Esophagus muscularis mucosa (tissue), 4 donors: ENCODE data around the gene C9orf72. TPM values are rescaled to one million over a fixed set of nuclear protein-coding genes. Genes with fewer than 3 reads are reported as not detected.

ENCODE experiments used
- DNase-seq: peaks from one replicate; pipeline ENCODE4 v3.0.0-alpha.2; 2017; ENCODE audit errors: extremely low spot score
- H3K27ac ChIP-seq, 4 donors: fragments of 200-600 bp; sonication (generic); replicated peaks in 1 of 4; 1 replicate in 3 of 4; 2 replicates in 1 of 4; pipeline ENCODE4 v1.5.1; 2016 to 2019; ENCODE audit warnings: mild to moderate bottlenecking in 1 of 4
- H3K27me3 ChIP-seq, 4 donors: fragments of 200-600 bp; sonication (generic); one replicate each; pipeline versions ENCODE4 v1.5.1 to v1.6.0; 2016 to 2019
- H3K36me3 ChIP-seq, 4 donors: fragments of 200-600 bp; sonication (generic); one replicate each; pipeline ENCODE4 v1.5.1; 2016 to 2019
- H3K4me1 ChIP-seq, 4 donors: fragments of 200-600 bp; sonication (generic); one replicate each; pipeline ENCODE4 v1.5.1; 2016 to 2019
- H3K4me3 ChIP-seq, 4 donors: fragments of 200-600 bp; sonication (generic); 1 replicate in 2 of 4; 2 replicates in 2 of 4; pipeline ENCODE4 v1.5.1; 2016 to 2019; ENCODE audit warnings: mild to moderate bottlenecking in 4 of 4, moderate library complexity in 1 of 4
- H3K9me3 ChIP-seq, 4 donors: fragments of 200-600 bp; sonication (generic); 1 replicate in 3 of 4; 2 replicates in 1 of 4; pipeline ENCODE4 v1.5.1; 2016 to 2019
- EP300 ChIP-seq: sonication (generic); formaldehyde crosslinking; IDR thresholded peaks from one replicate; pipeline ENCODE4 v1.6.1; 2017; ENCODE audit warnings: antibody characterized with exemption
- POLR2A ChIP-seq: fragments of 450-650 bp; IDR thresholded peaks from one replicate; pipeline ENCODE4 v1.6.1; 2017; ENCODE audit warnings: antibody characterized with exemption, moderate library complexity, mild to moderate bottlenecking, low read depth
- POLR2AphosphoS5 ChIP-seq, 2 donors: sonication (generic); formaldehyde crosslinking; IDR thresholded peaks; one replicate each; pipeline ENCODE4 v1.6.1; 2017; ENCODE audit warnings: antibody characterized with exemption in 2 of 2
- WGBS: methylation state at CpG from one replicate; pipeline ENCODE4 v1.1.5; 2018; 5-methylcytosine and 5-hydroxymethylcytosine counted together
- intact Hi-C: fragments of 100-400 bp; cut with DNase I; formaldehyde crosslinking; loops from one replicate; pipeline ENCODE4 v1.15.1; 2023
- total RNA-seq, 4 donors: library from RNA; depleted of rRNA; stranded (reverse); fragments of >200 nt; gene quantifications; one replicate each; pipeline versions ENCODE4 v1.1.0 to v1.2.1, GENCODE V29; 2016
- TF ChIP-seq, protein P1 (sequence below), 3 experiments: fragments of 200-600 bp in 2 of 3; fragments of 450-650 bp in 1 of 3; sonication (generic) in 2 of 3; IDR thresholded peaks; one replicate each; pipeline ENCODE4 v1.5.1; 2017 to 2019; ENCODE audit warnings: antibody characterized with exemption in 3 of 3, mild to moderate bottlenecking in 2 of 3, moderate library complexity in 1 of 3

Gene C9orf72
- total RNA-seq, 4 donors from 2014 or later = 11.5 to 20.5 (median 14.6) TPM

DNA sequence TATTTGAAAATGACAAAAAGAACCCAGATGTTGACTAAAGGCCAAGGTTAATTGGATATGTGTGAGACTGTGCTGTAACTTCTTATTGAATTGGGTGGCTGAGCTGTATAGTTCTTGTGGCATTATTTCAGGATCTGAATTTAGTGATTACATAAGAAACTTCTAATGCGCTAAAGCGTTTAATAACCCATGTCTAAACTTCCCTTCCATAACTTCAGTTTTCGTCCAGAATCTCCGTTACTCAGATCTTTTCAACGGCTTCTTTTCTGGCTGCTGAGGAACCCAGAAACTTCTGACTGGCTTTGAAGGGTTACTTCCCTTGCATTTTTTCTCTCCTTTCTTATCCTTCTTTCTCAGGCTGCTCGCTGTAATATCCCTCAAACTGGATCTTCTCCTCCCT lies 28.1 kb upstream of the C9orf72 start:
- no peak overlapping the region for H3K4me3 ChIP-seq
- H3K4me1 ChIP-seq = no peaks in the 10 kb centered on the region
- H3K27ac ChIP-seq = no peak overlapping the region
- intact Hi-C loops = no loop called here
- H3K9me3 ChIP-seq = no peaks in the 10 kb centered on the region
- H3K27me3 ChIP-seq = no peaks in the 10 kb centered on the region
- TF ChIP-seq POLR2A (no peak), POLR2AphosphoS5 (IDR thresholded peaks at IDR 0.05) (no peak), EP300 (no peak)
- TF ChIP-seq, protein P1, sequence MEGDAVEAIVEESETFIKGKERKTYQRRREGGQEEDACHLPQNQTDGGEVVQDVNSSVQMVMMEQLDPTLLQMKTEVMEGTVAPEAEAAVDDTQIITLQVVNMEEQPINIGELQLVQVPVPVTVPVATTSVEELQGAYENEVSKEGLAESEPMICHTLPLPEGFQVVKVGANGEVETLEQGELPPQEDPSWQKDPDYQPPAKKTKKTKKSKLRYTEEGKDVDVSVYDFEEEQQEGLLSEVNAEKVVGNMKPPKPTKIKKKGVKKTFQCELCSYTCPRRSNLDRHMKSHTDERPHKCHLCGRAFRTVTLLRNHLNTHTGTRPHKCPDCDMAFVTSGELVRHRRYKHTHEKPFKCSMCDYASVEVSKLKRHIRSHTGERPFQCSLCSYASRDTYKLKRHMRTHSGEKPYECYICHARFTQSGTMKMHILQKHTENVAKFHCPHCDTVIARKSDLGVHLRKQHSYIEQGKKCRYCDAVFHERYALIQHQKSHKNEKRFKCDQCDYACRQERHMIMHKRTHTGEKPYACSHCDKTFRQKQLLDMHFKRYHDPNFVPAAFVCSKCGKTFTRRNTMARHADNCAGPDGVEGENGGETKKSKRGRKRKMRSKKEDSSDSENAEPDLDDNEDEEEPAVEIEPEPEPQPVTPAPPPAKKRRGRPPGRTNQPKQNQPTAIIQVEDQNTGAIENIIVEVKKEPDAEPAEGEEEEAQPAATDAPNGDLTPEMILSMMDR (IDR thresholded peaks at IDR 0.05) = no peak
- WGBS = 69% methylated on average over 6 of the region's 6 CpGs
- H3K36me3 ChIP-seq = no peaks in the 10 kb centered on the region
- DNase-seq = no peak

DNA sequence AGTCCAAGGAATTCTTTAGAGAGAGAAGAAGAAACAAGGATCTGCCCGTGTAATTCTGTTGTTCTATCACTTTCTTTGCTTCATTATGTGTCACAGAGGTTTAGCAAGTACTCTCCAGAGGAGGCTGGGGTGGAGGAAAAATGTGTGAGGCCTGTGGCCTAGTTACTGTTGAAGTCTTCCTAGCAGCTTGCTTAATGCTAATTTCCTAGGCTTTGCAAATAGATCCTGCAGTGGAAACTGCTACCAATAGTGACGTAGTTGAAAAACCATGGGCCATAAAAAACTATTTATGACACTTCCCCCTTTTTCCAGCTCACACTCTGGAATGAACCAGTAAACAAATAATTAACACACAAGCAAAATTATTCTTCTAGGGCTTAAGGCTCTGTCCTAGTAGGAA lies 27.0 kb upstream of the C9orf72 start:
- Histone ChIP-seq H3K9me3 (no peaks in the 10 kb centered on the region), H3K36me3 (no peaks in the 10 kb centered on the region), H3K27me3 (no peaks in the 10 kb centered on the region), H3K27ac (peak overlapping the region in 1 of 4 donors; percentile 6), H3K4me3 (no peak overlapping the region), H3K4me1 (no peaks in the 10 kb centered on the region)
- intact Hi-C loops = no loop called here
- TF ChIP-seq EP300 (no peak), POLR2AphosphoS5 (IDR thresholded peaks at IDR 0.05) (no peak), POLR2A (no peak)
- TF ChIP-seq, protein P1 (IDR thresholded peaks at IDR 0.05) = no peak
- DNase-seq = no peak
- 44% methylated on average over 2 of the region's 2 CpGs for WGBS

DNA sequence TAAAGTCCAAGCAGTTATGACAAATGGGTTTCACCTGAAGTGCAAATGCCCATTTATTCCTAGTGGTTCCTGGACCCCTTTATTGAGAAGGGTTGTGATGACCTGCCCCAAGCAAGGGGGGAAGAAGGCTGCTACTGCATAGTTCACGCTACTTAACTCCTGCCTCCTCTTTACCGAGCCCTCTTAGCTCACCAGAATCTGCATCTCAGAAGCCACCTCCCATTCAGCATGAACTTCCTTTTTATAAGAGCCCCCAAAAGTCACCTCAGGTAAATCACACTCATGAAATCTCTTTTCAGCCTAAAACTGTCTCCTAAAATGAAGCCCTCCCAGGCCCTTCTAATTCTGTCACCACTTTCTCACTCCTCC lies 26.6 kb upstream of the C9orf72 start:
- TF ChIP-seq, protein P1 (IDR thresholded peaks at IDR 0.05) = no peak
- TF ChIP-seq POLR2A = no peak
- no peak for TF ChIP-seq POLR2AphosphoS5 (IDR thresholded peaks at IDR 0.05)
- TF ChIP-seq EP300 = no peak
- H3K4me3 ChIP-seq = no peak overlapping the region

DNA sequence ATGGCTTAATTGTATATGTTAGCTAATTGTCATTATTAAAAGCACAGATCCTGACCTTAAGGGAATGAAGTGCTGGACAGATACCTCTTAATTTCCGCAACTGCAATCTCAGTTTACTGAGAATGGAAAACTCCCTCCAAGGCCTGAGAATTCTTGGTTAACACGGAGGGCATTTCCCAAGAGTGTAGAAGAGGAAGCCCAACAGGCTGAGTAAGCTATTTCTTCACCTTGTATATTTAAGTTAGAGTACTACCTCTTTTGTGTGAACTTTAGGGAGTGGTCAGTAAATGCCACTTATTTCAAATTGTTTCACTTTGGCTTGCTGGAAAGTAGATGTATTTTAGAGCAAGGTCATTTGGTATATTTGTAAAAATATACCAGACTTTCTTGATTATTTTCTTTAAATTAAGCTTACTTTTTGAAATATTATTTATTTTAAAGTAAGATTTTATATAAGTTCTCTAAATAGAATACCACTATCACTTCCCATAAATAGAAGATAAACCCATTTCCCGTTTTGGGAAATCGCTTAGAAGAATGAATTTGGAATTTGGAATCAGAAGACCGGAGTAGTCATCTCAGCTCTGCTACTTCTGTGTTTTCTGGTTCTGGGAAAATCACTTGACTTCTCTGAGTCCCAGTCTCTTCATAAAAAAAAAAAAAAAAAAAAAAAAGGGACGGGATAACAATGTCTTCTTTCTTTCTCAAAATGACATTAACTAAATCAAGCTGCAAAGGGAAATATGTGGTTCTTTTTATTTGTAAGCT lies 26.0 kb upstream of the C9orf72 start:
- Histone ChIP-seq H3K4me3 (no peak overlapping the region), H3K9me3 (no peaks in the 10 kb centered on the region), H3K27ac (peak overlapping the region in 1 of 4 donors; percentile 6), H3K4me1 (no peaks in the 10 kb centered on the region), H3K36me3 (no peaks in the 10 kb centered on the region), H3K27me3 (no peaks in the 10 kb centered on the region)
- intact Hi-C loops = no loop called here
- TF ChIP-seq POLR2AphosphoS5 (IDR thresholded peaks at IDR 0.05) (no peak), EP300 (no peak), POLR2A (no peak)
- TF ChIP-seq, protein P1 (IDR thresholded peaks at IDR 0.05) = no peak
- DNase-seq = no peak
- WGBS = 64% methylated on average over 6 of the region's 6 CpGs

More for the DNA sequence above, 26.6 kb upstream of the C9orf72 start:
- Histone ChIP-seq H3K4me1 (no peaks in the 10 kb centered on the region), H3K27ac (peak overlapping the region in 1 of 4 donors; percentile 6), H3K27me3 (no peaks in the 10 kb centered on the region), H3K9me3 (no peaks in the 10 kb centered on the region), H3K36me3 (no peaks in the 10 kb centered on the region)
- intact Hi-C loops = no loop called here
- WGBS = 76% methylated on average over 2 of the region's 2 CpGs
- no peak for DNase-seq
